Fibroblast of pulmonary artery (primary cell): ENCODE results near the gene PABPN1L.

Source experiments
- DNase-seq: peaks from one replicate; pipeline ENCODE4 v3.0.0-alpha.2; 2010; ENCODE audit warnings: low read depth
- H3K4me3 ChIP-seq: replicated peaks from 2 replicates; pipeline ENCODE4 v1.5.1; 2011; ENCODE audit warnings: low read depth, mild to moderate bottlenecking, control low read depth, low read length, moderate library complexity
- TF ChIP-seq, protein P1 (sequence below): IDR thresholded peaks from 2 replicates; pipeline ENCODE4 v1.5.1; 2011; ENCODE audit warnings: mild to moderate bottlenecking, control low read depth, low read length, inconsistent platforms; ENCODE audit errors: missing control alignments

The PABPN1L gene

DNA sequence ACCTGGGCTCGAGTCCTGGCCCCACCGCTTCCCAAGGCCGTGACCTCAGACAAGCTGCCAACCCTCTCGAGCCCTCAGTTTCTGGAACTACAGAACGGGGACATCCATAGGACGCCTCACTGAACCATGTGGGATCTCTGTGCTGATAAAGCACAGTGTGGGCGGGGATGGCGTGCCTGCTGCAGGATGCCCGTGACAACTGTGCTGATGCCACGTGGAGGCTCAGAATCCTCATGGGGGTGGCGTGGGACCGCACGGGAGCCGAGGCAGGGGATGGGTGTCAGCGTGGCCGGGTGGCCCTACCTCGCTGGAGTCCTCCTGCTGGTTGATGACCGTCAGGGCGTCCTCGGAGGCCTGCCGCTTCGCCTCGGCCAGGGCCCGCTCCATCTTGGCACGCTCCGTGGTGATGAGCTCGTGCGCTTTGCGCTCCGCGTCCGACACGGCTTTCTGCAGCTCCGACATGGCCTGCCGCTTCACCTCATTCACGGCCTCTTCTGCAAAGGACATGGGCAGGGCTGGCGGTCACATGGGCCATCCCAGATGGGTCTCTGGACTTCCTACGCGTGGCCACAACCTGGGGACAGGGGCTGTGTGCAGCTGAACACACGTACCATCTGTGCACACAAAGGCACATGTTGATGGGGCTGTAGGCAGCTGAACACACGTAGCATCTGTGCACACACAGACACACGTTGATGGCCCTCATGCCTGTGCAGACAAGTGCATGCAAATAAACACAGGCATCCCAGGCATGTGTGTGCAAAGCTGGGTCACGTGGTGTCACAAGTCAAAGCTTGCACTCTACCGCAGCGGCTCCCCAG lies 12.7 kb upstream of the PABPN1L start:
- DNase-seq, result no peak
- no peak overlapping the region for H3K4me3 ChIP-seq
- TF ChIP-seq, protein P1, sequence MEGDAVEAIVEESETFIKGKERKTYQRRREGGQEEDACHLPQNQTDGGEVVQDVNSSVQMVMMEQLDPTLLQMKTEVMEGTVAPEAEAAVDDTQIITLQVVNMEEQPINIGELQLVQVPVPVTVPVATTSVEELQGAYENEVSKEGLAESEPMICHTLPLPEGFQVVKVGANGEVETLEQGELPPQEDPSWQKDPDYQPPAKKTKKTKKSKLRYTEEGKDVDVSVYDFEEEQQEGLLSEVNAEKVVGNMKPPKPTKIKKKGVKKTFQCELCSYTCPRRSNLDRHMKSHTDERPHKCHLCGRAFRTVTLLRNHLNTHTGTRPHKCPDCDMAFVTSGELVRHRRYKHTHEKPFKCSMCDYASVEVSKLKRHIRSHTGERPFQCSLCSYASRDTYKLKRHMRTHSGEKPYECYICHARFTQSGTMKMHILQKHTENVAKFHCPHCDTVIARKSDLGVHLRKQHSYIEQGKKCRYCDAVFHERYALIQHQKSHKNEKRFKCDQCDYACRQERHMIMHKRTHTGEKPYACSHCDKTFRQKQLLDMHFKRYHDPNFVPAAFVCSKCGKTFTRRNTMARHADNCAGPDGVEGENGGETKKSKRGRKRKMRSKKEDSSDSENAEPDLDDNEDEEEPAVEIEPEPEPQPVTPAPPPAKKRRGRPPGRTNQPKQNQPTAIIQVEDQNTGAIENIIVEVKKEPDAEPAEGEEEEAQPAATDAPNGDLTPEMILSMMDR, result no peak

GRCh38 chr16:88878356-88878755 lies 11.9 kb upstream of the PABPN1L start:
- H3K4me3 ChIP-seq, result no peak overlapping the region
- TF ChIP-seq, protein P1, result no peak
- no peak for DNase-seq

GRCh38 chr16:88877564-88878289 lies 11.3 kb upstream of the PABPN1L start:
- DNase-seq, result no peak
- TF ChIP-seq, protein P1, result no peak
- H3K4me3 ChIP-seq, result no peak overlapping the region

- TF ChIP-seq, protein P1, result no peak
- H3K4me3 ChIP-seq, result no peak overlapping the region
- no peak for DNase-seq
These were observed 10.6 kb upstream of the PABPN1L start for GRCh38 chr16:88876942-88877526.

- no peak overlapping the region for H3K4me3 ChIP-seq
- TF ChIP-seq, protein P1, result no peak
- DNase-seq, result no peak
These were observed 9.3 kb upstream of the PABPN1L start for GRCh38 chr16:88875703-88876234.

DNA sequence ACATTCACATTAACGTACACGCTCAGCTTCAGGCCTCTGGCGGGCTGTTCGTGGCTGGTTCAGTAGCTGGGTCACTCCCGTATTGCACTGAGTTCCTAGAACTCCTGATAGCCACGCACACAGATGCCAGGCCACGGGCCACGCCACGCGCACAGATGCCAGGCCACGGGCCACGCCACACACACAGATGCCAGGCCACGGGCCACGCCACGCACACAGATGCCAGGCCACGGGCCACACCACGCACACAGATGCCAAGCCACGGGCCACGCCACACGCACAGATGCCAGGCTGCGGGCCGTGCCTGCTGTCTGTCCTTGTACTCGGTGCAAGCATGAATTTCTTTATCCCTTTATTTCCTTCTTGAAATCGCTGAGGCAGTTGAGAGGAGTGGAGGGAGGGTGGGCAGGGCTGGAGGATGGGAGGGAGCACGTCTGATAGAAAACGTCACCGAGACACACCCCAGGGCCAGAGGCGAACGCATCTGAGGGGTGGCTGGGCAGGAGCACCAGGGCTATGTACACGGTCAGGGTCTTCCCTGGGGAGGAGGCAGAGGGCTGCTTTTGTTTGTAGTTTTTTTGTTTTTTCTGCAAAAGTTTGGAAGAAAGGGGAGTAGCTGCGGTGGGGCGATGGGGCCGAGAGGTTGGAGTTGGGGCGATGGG lies 8.6 kb upstream of the PABPN1L start:
- TF ChIP-seq, protein P1, result no peak

More for the DNA sequence above, 8.6 kb upstream of the PABPN1L start:
- DNase-seq, result no peak
- no peak overlapping the region for H3K4me3 ChIP-seq
